ENCODE results near the gene MIA3.

- TF ChIP-seq YY1 (IDR thresholded peaks at IDR 0.05; ENCODE audit: insufficient read depth, insufficient read length) (no peak), ZNF274 (IDR thresholded peaks at IDR 0.05; ENCODE audit: low read depth, low read length) (no peak)
Observed at GRCh38 chr1:222606757-222607156, 11.1 kb upstream of the MIA3 start.
